ENCODE measurements around the gene PLD3.

PLD3 gene

GRCh38 chr19:40415768-40416167, 67.3 kb downstream of the PLD3 start:
- in situ Hi-C loops (cut with HindIII; ENCODE audit: low pct_ligation_motif_present, low sequenced_read_pairs), result no loop called here
- no peak overlapping the region for H3K4me3 ChIP-seq (ENCODE audit: low read depth, low read length)
- TF ChIP-seq CTCF (IDR thresholded peaks at IDR 0.05; ENCODE audit: low read depth, low read length, missing control alignments), result no peak
- no peaks in the 10 kb centered on the region for H3K36me3 ChIP-seq (replicated peaks)
- H3K27me3 ChIP-seq (replicated peaks), result no peaks in the 10 kb centered on the region
- no peak for DNase-seq
- H3K27ac ChIP-seq, result no peak overlapping the region

GRCh38 chr19:40416918-40417642, 68.6 kb downstream of the PLD3 start:
- TF ChIP-seq CTCF (IDR thresholded peaks at IDR 0.05; ENCODE audit: low read depth, low read length, missing control alignments), result no peak
- Histone ChIP-seq H3K27ac (no peak overlapping the region), H3K36me3 (replicated peaks) (no peaks in the 10 kb centered on the region), H3K27me3 (replicated peaks) (no peaks in the 10 kb centered on the region), H3K4me3 (ENCODE audit: low read depth, low read length) (no peak overlapping the region)
- DNase-seq, result no peak
- in situ Hi-C loops (cut with HindIII; ENCODE audit: low pct_ligation_motif_present, low sequenced_read_pairs), result no loop called here

GRCh38 chr19:40417643-40417981, 69.1 kb downstream of the PLD3 start:
- peaks cover 5% of the 10 kb centered on the region for H3K36me3 ChIP-seq (replicated peaks)
- no peak for DNase-seq
- in situ Hi-C loops (cut with HindIII; ENCODE audit: low pct_ligation_motif_present, low sequenced_read_pairs), result no loop called here
- no peaks in the 10 kb centered on the region for H3K27me3 ChIP-seq (replicated peaks)
- H3K27ac ChIP-seq, result no peak overlapping the region
- no peak for TF ChIP-seq CTCF (IDR thresholded peaks at IDR 0.05; ENCODE audit: low read depth, low read length, missing control alignments)
- H3K4me3 ChIP-seq (ENCODE audit: low read depth, low read length), result no peak overlapping the region

- in situ Hi-C loops (cut with HindIII; ENCODE audit: low pct_ligation_motif_present, low sequenced_read_pairs), result no loop called here
- Histone ChIP-seq H3K4me3 (ENCODE audit: low read depth, low read length) (no peak overlapping the region), H3K36me3 (replicated peaks) (peaks cover 9% of the 10 kb centered on the region), H3K27me3 (replicated peaks) (no peaks in the 10 kb centered on the region), H3K27ac (no peak overlapping the region)
- TF ChIP-seq CTCF (IDR thresholded peaks at IDR 0.05; ENCODE audit: low read depth, low read length, missing control alignments), result no peak
- DNase-seq, result no peak
Measured at GRCh38 chr19:40418040-40418439, 69.5 kb downstream of the PLD3 start.

- in situ Hi-C loops (cut with HindIII; ENCODE audit: low pct_ligation_motif_present, low sequenced_read_pairs), result no loop called here
- Histone ChIP-seq H3K27ac (no peak overlapping the region), H3K4me3 (ENCODE audit: low read depth, low read length) (no peak overlapping the region), H3K27me3 (replicated peaks) (no peaks in the 10 kb centered on the region), H3K36me3 (replicated peaks) (peaks cover 13% of the 10 kb centered on the region)
- no peak for TF ChIP-seq CTCF (IDR thresholded peaks at IDR 0.05; ENCODE audit: low read depth, low read length, missing control alignments)
- DNase-seq, result no peak
Measured at GRCh38 chr19:40419066-40419612, 70.6 kb downstream of the PLD3 start.

GRCh38 chr19:40419780-40420179, 71.3 kb downstream of the PLD3 start:
- no peaks in the 10 kb centered on the region for H3K27me3 ChIP-seq (replicated peaks)
- peaks cover 13% of the 10 kb centered on the region for H3K36me3 ChIP-seq (replicated peaks)
- in situ Hi-C loops (cut with HindIII; ENCODE audit: low pct_ligation_motif_present, low sequenced_read_pairs), result no loop called here
- H3K4me3 ChIP-seq (ENCODE audit: low read depth, low read length), result no peak overlapping the region
- no peak overlapping the region for H3K27ac ChIP-seq
- no peak for DNase-seq
- TF ChIP-seq CTCF (IDR thresholded peaks at IDR 0.05; ENCODE audit: low read depth, low read length, missing control alignments), result no peak
